SK-N-SH (cell line): ENCODE measurements around the gene TAF1B.

ENCODE experiments used
- CHD2 ChIP-seq: fragments of 150-350 bp; IDR thresholded peaks from 2 replicates; pipeline ENCODE4 v1.6.1; 2018; ENCODE audit warnings: low read length; ENCODE audit not compliant: partially characterized antibody
- CTCF ChIP-seq: fragments of 200-600 bp; sonication (generic); IDR thresholded peaks from 2 replicates; pipeline ENCODE4 v1.6.1; 2017; ENCODE audit warnings: antibody characterized with exemption, mild to moderate bottlenecking, moderate library complexity
- EP300 ChIP-seq, 2 experiments: IDR thresholded peaks; 2 replicates each; pipeline versions ENCODE4 v1.4.0 to v1.6.1; 2012; ENCODE audit warnings: borderline replicate concordance in 1 of 2, low read depth in 1 of 2, low read length in 1 of 2
- EZH2phosphoT487 ChIP-seq: fragments of 200-600 bp; sonication (generic); IDR thresholded peaks from 2 replicates; pipeline ENCODE4 v1.6.1; 2017; ENCODE audit warnings: low read depth, mixed run types, mild to moderate bottlenecking, antibody characterized with exemption, moderate library complexity, borderline replicate concordance
- MXI1 ChIP-seq: IDR thresholded peaks from 2 replicates; pipeline ENCODE4 v1.6.1; 2012; ENCODE audit warnings: mild to moderate bottlenecking, low read depth, low read length, improper control_type of control experiment
- NRF1 ChIP-seq: IDR thresholded peaks from 2 replicates; pipeline ENCODE4 v1.6.1; 2012; ENCODE audit warnings: low read depth, mild to moderate bottlenecking, low read length
- PBX3 ChIP-seq: IDR thresholded peaks from 2 replicates; pipeline ENCODE4; 2012
- POLR2AphosphoS5 ChIP-seq: IDR thresholded peaks from 2 replicates; pipeline ENCODE4 v1.6.1; 2012; ENCODE audit warnings: low read depth, low read length
- RAD21 ChIP-seq: IDR thresholded peaks from 2 replicates; pipeline ENCODE4 v1.6.1; 2012; ENCODE audit warnings: mild to moderate bottlenecking, low read length
- REST ChIP-seq: IDR thresholded peaks from 2 replicates; pipeline ENCODE4 v1.6.1; 2012; ENCODE audit warnings: mild to moderate bottlenecking, low read depth, low read length, moderate library complexity
- TEAD4 ChIP-seq: IDR thresholded peaks from 2 replicates; pipeline ENCODE4 v1.4.0; 2012; ENCODE audit warnings: mild to moderate bottlenecking, borderline replicate concordance; ENCODE audit not compliant: insufficient read depth
- ZBTB33 ChIP-seq: IDR thresholded peaks from 2 replicates; pipeline ENCODE4 v1.4.0; 2012; ENCODE audit warnings: low read depth, borderline replicate concordance

- TF ChIP-seq MXI1 (no peak), CHD2 (no peak), NRF1 (no peak), CTCF (no peak), POLR2AphosphoS5 (no peak), REST (no peak), RAD21 (no peak), TEAD4 (no peak), EP300 (IDR thresholded peaks at IDR 0.05; ENCODE audit: borderline replicate concordance in 1 of 2, low read depth in 1 of 2, low read length in 1 of 2) (no peak), EZH2phosphoT487 (no peak), ZBTB33 (no peak), PBX3 (no peak)
These were observed 11.6 kb upstream of the TAF1B start for GRCh38 chr2:9831670-9832069.
